Stomach smooth muscle (tissue), 2 donors: ENCODE data around the gene UGT2A3.
"Not testable (repeated sequence)": the region's sequence is repeated elsewhere in the genome, so short reads cannot be mapped to it uniquely, and the experiment has no call there.

ENCODE experiments used
- H3K27ac ChIP-seq: one replicate; pipeline ENCODE4 v1.7.0; 2013; ENCODE audit warnings: mild to moderate bottlenecking, low read length, inconsistent platforms
- H3K27me3 ChIP-seq, 2 donors: one replicate each; pipeline ENCODE4 v1.7.0; 2013; ENCODE audit warnings: low read length in 2 of 2; ENCODE audit not compliant: insufficient read depth in 2 of 2, control insufficient read depth in 1 of 2
- H3K36me3 ChIP-seq, 2 donors: one replicate each; pipeline ENCODE4 v1.7.0; 2013; ENCODE audit warnings: low read length in 2 of 2; ENCODE audit not compliant: control insufficient read depth in 2 of 2, insufficient read depth in 2 of 2
- H3K4me1 ChIP-seq: one replicate; pipeline ENCODE4 v1.7.0; 2013; ENCODE audit warnings: low read length; ENCODE audit not compliant: control insufficient read depth, insufficient read depth
- H3K4me3 ChIP-seq, 2 donors: one replicate each; pipeline ENCODE4 v1.7.0; 2013; ENCODE audit warnings: low read length in 2 of 2
- H3K9ac ChIP-seq, 2 donors: one replicate each; pipeline ENCODE4 v1.7.0; 2013; ENCODE audit warnings: low read length in 2 of 2, mild to moderate bottlenecking in 1 of 2
- H3K9me3 ChIP-seq, 2 donors: one replicate each; pipeline ENCODE4 v1.7.0; 2013; ENCODE audit warnings: low read length in 2 of 2; ENCODE audit not compliant: control insufficient read depth in 2 of 2
- donor health status: healthy.
- donor health status: Pancreatic carcinoma.

Gene UGT2A3

DNA sequence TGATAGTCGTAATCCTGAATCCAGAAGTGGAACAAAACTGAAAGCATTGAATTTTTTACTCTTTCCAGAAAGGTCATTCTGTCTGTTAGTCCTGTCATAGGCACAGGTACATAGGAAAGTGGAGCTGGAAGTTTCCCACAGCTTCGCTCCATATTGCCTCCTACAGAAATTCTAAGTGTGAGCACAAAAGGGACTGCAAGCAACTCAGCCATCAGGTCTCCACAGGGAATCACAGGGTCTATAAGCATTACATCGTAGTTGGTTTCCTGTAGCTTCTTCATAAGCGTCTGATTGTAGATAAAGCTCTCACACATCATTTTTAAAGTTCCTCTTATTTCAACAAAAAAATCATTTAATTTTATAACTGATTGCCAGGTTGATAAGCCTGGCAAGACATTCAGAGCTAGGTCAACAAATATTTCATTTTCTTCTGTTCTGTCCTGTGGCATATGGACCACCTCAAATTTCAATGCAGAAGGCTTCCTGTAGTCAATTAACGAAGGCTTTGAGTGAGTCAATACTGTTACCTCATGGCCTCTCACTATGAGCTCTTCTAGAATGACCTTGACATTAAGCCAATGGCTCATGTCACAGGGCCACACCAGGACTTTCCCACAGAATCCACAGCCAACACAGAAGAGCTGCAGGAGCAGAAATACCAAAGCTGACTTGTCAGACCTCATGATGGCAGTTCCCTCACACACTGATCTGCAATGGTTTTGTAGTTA, at the start of gene UGT2A3:
Gene UGT2A3 (minus strand): TSS at position 727 of the 728 bp plus-strand sequence. CDS start 44 bp downstream, at position 683.
- Histone ChIP-seq H3K27ac (no peak within 1 kb of the TSS), H3K36me3 (no peaks in the 10 kb centered on the region), H3K9ac (no peak within 1 kb of the TSS), H3K27me3 (no peaks in the 10 kb centered on the region), H3K9me3 (peaks cover 0 to 3% of the 10 kb centered on the region in 2 donors), H3K4me3 (no peak within 1 kb of the TSS), H3K4me1 (no peaks in the 10 kb centered on the region)

DNA sequence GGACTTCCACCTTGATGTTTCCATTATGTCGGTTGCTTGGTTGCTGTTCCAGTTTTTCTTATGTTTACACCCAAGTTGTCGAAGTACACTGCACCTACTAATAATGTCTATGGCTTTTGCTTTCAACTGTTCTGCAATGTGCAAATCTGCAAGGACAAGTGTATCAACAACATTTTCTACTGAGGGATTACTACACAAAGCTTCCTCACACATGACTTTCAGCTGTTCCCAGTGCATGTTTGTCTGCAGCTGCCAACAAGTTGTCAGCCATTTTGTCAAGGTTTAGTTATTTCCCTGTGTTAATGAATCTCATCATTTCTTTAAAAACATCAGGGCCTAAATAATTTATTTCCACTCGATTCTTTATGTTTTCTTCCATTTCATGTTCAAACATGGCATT, 45.4 kb upstream of the UGT2A3 start:
- Histone ChIP-seq H3K27ac (no peak overlapping the region), H3K27me3 (no peaks in the 10 kb centered on the region), H3K9ac (no peak overlapping the region), H3K9me3 (no peaks in the 10 kb centered on the region), H3K36me3 (no peaks in the 10 kb centered on the region), H3K4me1 (no peaks in the 10 kb centered on the region), H3K4me3 (no peak overlapping the region)

DNA sequence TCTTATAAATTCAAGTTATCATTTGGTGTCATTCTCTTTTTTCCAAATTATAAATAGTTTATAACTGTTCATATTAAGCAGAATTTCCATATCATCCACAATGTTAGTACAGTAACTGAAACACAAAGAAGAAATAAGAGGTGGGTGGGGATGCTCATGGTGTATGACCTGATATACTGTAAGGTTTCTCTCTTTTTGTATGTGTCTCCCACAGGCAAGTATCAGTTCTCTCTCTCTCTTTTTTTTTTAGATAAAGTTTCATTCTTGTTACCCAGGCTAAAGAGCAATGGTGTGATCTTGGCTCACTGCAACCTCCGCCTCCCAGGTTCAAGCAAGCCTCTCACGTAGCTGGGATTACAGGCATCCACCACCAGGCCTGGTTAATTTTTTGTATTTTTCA, 43.7 kb upstream of the UGT2A3 start:
- Histone ChIP-seq H3K9me3 (no peaks in the 10 kb centered on the region), H3K27me3 (no peaks in the 10 kb centered on the region), H3K27ac (no peak overlapping the region), H3K4me3 (no peak overlapping the region), H3K9ac (no peak overlapping the region), H3K4me1 (no peaks in the 10 kb centered on the region), H3K36me3 (no peaks in the 10 kb centered on the region)

DNA sequence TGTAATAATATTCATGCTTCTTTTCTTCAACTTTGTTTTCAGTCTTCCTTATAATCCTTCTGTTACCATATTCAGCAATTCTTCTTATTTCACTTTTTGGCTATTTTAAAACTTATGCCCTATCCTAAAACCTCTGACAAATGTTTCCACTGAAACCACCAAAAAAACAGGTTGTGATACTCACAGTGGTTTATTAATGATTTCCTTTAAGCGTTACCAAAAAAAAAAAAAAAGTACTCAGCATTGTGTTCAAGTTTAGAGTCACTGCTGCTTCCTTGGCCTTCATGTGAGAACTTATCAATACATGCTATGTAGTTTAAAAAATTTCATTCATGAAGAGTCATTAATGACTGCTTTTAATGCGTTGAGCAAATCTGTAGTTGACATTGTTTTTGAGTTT, 35.4 kb upstream of the UGT2A3 start:
- Histone ChIP-seq H3K9me3 (no peaks in the 10 kb centered on the region), H3K27me3 (no peaks in the 10 kb centered on the region), H3K4me3 (no peak overlapping the region), H3K9ac (no peak overlapping the region), H3K4me1 (no peaks in the 10 kb centered on the region), H3K27ac (no peak overlapping the region), H3K36me3 (no peaks in the 10 kb centered on the region)

DNA sequence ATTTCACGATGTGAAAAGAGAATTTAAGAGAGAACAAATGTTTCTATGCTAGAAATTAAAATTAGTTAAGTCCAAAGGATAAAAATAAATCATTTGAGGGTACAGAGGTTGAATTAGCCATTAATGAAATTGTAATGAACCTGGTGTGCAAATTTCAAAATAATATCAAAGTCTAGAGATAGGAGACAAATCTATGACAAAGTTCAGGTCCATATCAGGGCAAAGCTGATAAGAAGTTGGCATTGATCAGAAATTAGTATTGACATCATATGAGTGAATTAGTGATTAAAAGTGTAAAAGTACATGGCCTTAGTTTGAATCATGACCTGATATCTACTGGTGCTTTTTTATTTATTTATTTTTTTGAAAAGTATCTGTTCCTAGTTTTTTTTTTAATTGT, 33.8 kb upstream of the UGT2A3 start:
- H3K9ac ChIP-seq: no peak overlapping the region

DNA sequence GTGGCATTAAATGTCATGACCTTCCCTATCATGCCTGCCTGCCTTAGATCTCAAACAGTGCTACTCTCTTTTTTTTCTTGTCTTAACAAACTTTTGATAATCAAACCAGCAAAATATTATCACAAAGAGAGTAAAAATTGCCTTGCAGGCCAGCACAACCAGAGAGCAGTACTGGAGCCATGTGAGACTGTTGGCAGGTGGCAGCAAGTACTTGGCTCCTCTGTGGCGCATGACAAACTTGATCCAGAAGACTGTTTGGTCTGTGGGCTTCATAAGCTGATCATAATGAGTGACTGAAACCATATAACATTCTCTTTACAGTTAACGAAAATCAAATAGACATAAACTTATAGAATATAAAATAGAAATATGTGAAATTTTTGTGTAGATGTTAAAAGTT, 33.3 kb upstream of the UGT2A3 start:
- H3K4me1 ChIP-seq: no peaks in the 10 kb centered on the region
- no peaks in the 10 kb centered on the region for H3K9me3 ChIP-seq
- H3K4me3 ChIP-seq: no peak overlapping the region

More for the DNA sequence above, 33.8 kb upstream of the UGT2A3 start:
- H3K27ac ChIP-seq: no peak overlapping the region
- H3K4me1 ChIP-seq: no peaks in the 10 kb centered on the region
- H3K4me3 ChIP-seq: no peak overlapping the region
- H3K9me3 ChIP-seq: no peaks in the 10 kb centered on the region
- H3K36me3 ChIP-seq: no peaks in the 10 kb centered on the region
- no peaks in the 10 kb centered on the region for H3K27me3 ChIP-seq

DNA sequence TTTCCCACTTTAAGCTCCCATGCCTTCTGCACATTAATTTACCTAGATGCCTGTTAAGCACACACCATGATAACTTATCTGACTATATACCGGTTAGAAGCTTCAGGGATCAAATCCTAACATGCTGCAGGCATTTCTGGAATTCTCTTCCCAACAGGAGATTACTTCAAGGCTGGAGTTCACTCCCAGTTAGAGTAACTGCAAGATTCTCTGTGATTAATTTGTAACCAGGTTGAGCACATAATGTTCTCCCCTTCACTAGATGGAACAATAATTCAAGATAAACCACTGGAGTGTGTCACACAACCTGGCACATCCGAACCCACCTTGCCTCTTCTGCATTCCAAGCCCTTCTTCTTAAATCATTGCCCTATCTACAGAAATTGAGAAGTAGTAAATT, 11.8 kb upstream of the UGT2A3 start:
- Histone ChIP-seq H3K4me3 (no peak overlapping the region), H3K36me3 (no peaks in the 10 kb centered on the region), H3K27ac (no peak overlapping the region), H3K27me3 (no peaks in the 10 kb centered on the region), H3K9me3 (no peaks in the 10 kb centered on the region), H3K9ac (no peak overlapping the region), H3K4me1 (no peaks in the 10 kb centered on the region)

More for the DNA sequence above, 33.3 kb upstream of the UGT2A3 start:
- no peaks in the 10 kb centered on the region for H3K36me3 ChIP-seq
- H3K27me3 ChIP-seq: no peaks in the 10 kb centered on the region
- no peak overlapping the region for H3K9ac ChIP-seq
- H3K27ac ChIP-seq: no peak overlapping the region

DNA sequence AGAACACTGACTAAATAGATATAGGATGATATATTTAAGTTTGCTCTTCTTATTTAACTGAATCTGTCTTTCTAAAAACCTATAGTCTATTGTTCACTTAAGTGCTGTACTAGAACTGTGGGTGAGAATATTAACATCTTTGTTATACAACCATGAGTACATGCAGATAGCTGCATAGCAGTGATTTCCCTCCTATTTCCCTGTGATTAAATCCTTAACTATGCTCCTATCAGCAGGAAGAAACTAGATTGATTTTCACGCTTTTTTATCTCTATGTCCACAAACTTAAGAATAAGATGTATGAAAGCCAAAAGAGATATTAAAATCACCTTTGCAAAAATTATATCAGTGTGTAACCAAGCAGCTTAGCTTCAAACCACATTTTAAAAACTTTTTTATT, 11.3 kb upstream of the UGT2A3 start:
- no peak overlapping the region for H3K4me3 ChIP-seq
- H3K36me3 ChIP-seq: no peaks in the 10 kb centered on the region
- no peak overlapping the region for H3K27ac ChIP-seq
- no peaks in the 10 kb centered on the region for H3K9me3 ChIP-seq
- no peaks in the 10 kb centered on the region for H3K27me3 ChIP-seq
- H3K9ac ChIP-seq: no peak overlapping the region
- no peaks in the 10 kb centered on the region for H3K4me1 ChIP-seq

DNA sequence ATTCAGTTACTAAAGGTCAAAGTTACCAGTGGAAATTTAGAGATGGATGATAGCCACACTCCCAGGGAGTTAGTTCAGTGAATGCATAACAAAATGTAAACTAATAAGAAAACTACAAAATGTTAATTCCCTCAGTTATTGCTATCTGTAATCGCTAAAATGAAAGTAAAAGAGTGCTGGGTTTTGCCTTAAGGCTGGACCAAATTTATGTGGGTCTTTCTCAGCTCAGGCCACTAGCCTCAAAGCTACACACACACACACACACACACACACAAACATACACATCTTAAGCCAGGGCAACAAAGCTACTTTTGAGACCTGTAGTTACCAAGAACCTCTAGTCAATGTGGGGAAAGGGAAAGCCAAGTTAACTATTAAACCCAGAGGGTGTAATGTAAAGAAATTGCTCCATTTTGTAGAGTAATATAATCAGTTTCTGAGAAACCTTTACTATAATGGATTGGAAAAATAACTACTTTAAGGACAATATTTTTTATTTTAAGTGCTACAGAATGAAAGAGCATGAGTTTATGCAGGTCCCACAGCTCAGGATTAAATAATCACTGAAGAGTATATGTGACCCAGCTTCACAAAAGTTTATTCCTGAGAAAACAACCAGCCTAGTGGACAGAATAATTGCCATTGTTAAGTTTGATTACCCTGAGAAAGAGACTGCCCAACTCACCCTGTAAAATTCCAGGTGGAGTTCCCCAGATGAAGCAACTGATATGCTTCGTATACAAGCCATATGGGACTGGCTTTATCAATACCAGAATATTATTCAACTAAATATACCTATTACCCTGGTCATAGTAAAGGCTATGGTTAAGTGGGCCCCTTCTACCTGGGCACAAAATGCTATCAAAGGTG, 8.9 kb upstream of the UGT2A3 start:
- no peak overlapping the region for H3K27ac ChIP-seq
- H3K36me3 ChIP-seq: no peaks in the 10 kb centered on the region
- H3K4me1 ChIP-seq: no peaks in the 10 kb centered on the region
- no peaks in the 10 kb centered on the region for H3K9me3 ChIP-seq
- H3K9ac ChIP-seq: no peak overlapping the region
- H3K27me3 ChIP-seq: no peaks in the 10 kb centered on the region
- H3K4me3 ChIP-seq: no peak overlapping the region

DNA sequence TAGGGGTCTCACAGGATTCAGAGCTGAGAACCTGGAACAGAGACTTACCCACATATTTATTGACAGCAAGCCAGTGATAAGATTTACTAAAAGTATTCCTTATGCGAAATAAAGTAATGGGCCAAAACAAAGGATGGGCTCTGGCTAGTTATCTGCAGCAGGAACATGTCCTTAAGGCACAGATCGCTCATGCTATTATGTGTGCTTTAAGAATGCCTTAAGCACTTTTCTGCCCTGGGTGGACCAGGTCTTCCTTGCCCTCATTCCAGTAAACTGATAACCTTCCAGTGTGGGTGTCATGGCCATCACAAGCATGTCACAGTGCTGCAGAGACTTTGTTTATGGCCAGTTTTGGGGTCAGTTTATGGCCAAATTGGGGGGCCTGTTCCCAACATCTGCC, 7.5 kb upstream of the UGT2A3 start:
- not testable (repeated sequence) for H3K4me1 ChIP-seq, H3K9me3 ChIP-seq, H3K27ac ChIP-seq, H3K36me3 ChIP-seq, H3K9ac ChIP-seq, H3K27me3 ChIP-seq, H3K4me3 ChIP-seq

DNA sequence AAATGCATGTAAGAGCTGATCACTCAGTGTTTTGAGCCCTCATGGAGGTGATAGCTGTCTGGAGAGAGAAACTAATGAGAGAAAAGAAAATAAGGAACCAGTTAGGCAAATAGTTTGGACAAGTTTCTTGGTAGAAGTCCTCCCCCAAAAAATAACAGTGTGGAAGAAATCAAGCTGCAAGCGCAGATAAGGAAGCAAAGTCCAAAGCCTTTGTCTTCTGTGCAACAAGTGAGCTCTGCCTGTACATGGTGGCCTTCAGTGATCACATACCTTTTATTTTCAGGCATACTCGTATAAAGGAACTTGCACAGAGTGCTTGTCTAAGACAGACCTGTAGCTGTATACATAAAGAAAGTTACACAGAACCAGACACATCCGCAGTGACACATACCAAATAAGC, 2.5 kb upstream of the UGT2A3 start:
- H3K27me3 ChIP-seq: no peaks in the 10 kb centered on the region

More for the DNA sequence above, 2.5 kb upstream of the UGT2A3 start:
- no peak overlapping the region for H3K27ac ChIP-seq
- H3K4me3 ChIP-seq: no peak overlapping the region
- no peaks in the 10 kb centered on the region for H3K4me1 ChIP-seq
- H3K9me3 ChIP-seq: no peaks in the 10 kb centered on the region
- H3K36me3 ChIP-seq: no peaks in the 10 kb centered on the region
- no peak overlapping the region for H3K9ac ChIP-seq
